Endothelial cell of umbilical vein (primary cell): ENCODE results near the gene FBXL2. TPM values are rescaled to one million over a fixed set of nuclear protein-coding genes. Genes with fewer than 3 reads are reported as not detected.

Experiments
- BruUV-seq: library from RNA; stranded (reverse); fragments of 400-500 nt; replicated peaks from 2 replicates; lab custom pipeline; 2021; lab: Mats Ljungman, UMichigan
- CTCF ChIA-PET: fragments of 300-600, 350-600 bp; sonication (Branson Sonifier 250); formaldehyde crosslinking; loops from one replicate; lab custom pipeline; 2021; ENCODE audit warnings: antibody characterized with exemption, inconsistent platforms; lab: Charles Lee
- POLR2A ChIA-PET: fragments of 300-600, 350-600 bp; sonication (Branson Sonifier 250); formaldehyde crosslinking; loops from one replicate; lab custom pipeline; 2021; ENCODE audit warnings: antibody characterized with exemption, inconsistent platforms; lab: Charles Lee
- DNase-seq: peaks from one replicate; pipeline ENCODE4 v3.0.0-alpha.2; 2011; ENCODE audit warnings: low read depth, low spot score
- FAIRE-seq: peaks from 2 replicates; lab custom pipeline; 2011; peaks lifted over from hg19 to GRCh38; lab: Jason Lieb, UNC
- H2AFZ ChIP-seq: 2 replicates; pipeline ENCODE4 v1.6.0; 2012; ENCODE audit warnings: low read depth, low read length, control low read depth, inconsistent platforms
- H3K27ac ChIP-seq: 2 replicates; pipeline ENCODE4 v1.5.1; 2011; ENCODE audit warnings: low read depth, mild to moderate bottlenecking, control low read depth, low read length, moderate library complexity; ENCODE audit not compliant: insufficient read depth
- H3K27me3 ChIP-seq, 2 experiments: 2 replicates each; pipeline versions ENCODE4 v1.6.0 to v1.6.1; 2011; ENCODE audit warnings: low read length in 2 of 2, mixed read lengths in 1 of 2; ENCODE audit not compliant: control insufficient read depth in 2 of 2, insufficient read depth in 2 of 2
- H3K36me3 ChIP-seq, 2 experiments: 2 replicates in 1 of 2; 3 replicates in 1 of 2; pipeline ENCODE4 v1.5.1; 2011; ENCODE audit warnings: low read length in 2 of 2, mild to moderate bottlenecking in 1 of 2, moderate library complexity in 1 of 2; ENCODE audit not compliant: control insufficient read depth in 2 of 2, insufficient read depth in 2 of 2; ENCODE audit errors: extremely low read depth in 1 of 2
- H3K4me1 ChIP-seq: 3 replicates; pipeline ENCODE4 v1.5.1; 2011; ENCODE audit warnings: mild to moderate bottlenecking, low read length; ENCODE audit not compliant: control insufficient read depth, insufficient read depth; ENCODE audit errors: extremely low read depth
- H3K4me2 ChIP-seq: 2 replicates; pipeline ENCODE4 v1.6.1; 2011; ENCODE audit warnings: low read length, control low read depth, mixed read lengths; ENCODE audit not compliant: insufficient read depth
- H3K4me3 ChIP-seq, 3 experiments: fragments of 200-600 bp in 1 of 3; sonication (generic), shearing (Covaris generic) in 1 of 3; replicated peaks in 1 of 3; 2 replicates each; pipeline ENCODE4 v1.5.1; 2011 to 2016; ENCODE audit warnings: control low read depth in 3 of 3, low read length in 3 of 3, mild to moderate bottlenecking in 2 of 3, inconsistent platforms in 1 of 3, low read depth in 1 of 3, moderate library complexity in 1 of 3; ENCODE audit not compliant: insufficient read depth in 1 of 3
- H3K79me2 ChIP-seq: 2 replicates; pipeline ENCODE4 v1.6.0; 2012; ENCODE audit warnings: low read length, inconsistent platforms; ENCODE audit not compliant: control insufficient read depth, insufficient read depth
- H3K9ac ChIP-seq: replicated peaks from 2 replicates; pipeline ENCODE3; 2011; ENCODE audit warnings: low read length, control low read depth; ENCODE audit not compliant: insufficient read depth; ENCODE audit errors: extremely low read depth
- H3K9me1 ChIP-seq: replicated peaks from 3 replicates; pipeline ENCODE4 v1.6.0; 2011; ENCODE audit warnings: mild to moderate bottlenecking, low read length; ENCODE audit not compliant: control insufficient read depth, insufficient read depth; ENCODE audit errors: extremely low read depth
- H3K9me3 ChIP-seq: replicated peaks from 2 replicates; pipeline ENCODE4 v1.5.1; 2012; ENCODE audit warnings: low read length, inconsistent platforms; ENCODE audit not compliant: control insufficient read depth, insufficient read depth
- H4K20me1 ChIP-seq: replicated peaks from 2 replicates; pipeline ENCODE3; 2011; ENCODE audit warnings: mild to moderate bottlenecking, low read length; ENCODE audit not compliant: control insufficient read depth, insufficient read depth; ENCODE audit errors: extremely low read depth
- CTCF ChIP-seq, 2 donors: IDR thresholded peaks; 1 replicate in 1 of 2; 2 replicates in 1 of 2; pipeline ENCODE4 v1.5.1; 2011; ENCODE audit warnings: low read length in 2 of 2, mild to moderate bottlenecking in 2 of 2, moderate library complexity in 2 of 2, control low read depth in 1 of 2, inconsistent platforms in 1 of 2, low read depth in 1 of 2; ENCODE audit not compliant: insufficient read depth in 1 of 2; ENCODE audit errors: extremely low read depth in 1 of 2
- MAX ChIP-seq: IDR thresholded peaks from 2 replicates; pipeline ENCODE4 v1.6.1; 2011; ENCODE audit not compliant: insufficient read depth, insufficient read length
- POLR2A ChIP-seq: IDR thresholded peaks from 2 replicates; pipeline ENCODE4 v1.6.1; 2012; ENCODE audit warnings: low read depth, mild to moderate bottlenecking, control low read depth, low read length
- POLR2AphosphoS5 ChIP-seq: IDR thresholded peaks from 2 replicates; pipeline ENCODE4 v1.6.1; 2012; ENCODE audit warnings: low read depth, mild to moderate bottlenecking, control low read depth, low read length, moderate library complexity; ENCODE audit not compliant: insufficient read depth
- dilution Hi-C: fragments of 300-500 bp; cut with MboI; formaldehyde crosslinking; loops from one replicate; pipeline ENCODE4 v1.15.0; 2019; ENCODE audit warnings: low sequenced_read_pairs; ENCODE audit not compliant: extremely low pct_ligation_motif_present
- intact Hi-C: fragments of 100-400 bp; cut with micrococcal nuclease; formaldehyde crosslinking; loops from one replicate; pipeline ENCODE4 v1.10.0; 2022
- polyA plus RNA-seq, 4 experiments: library from polyadenylated mRNA; depleted of rRNA in 3 of 4; stranded (reverse) in 3 of 4; unstranded in 1 of 4; fragments of >200 nt; gene quantifications; 2 replicates each; pipeline versions ENCODE4 v1.2.1 to v1.2.3, GENCODE V29; 2011 to 2012; ENCODE audit warnings: missing spikeins in 1 of 4
- total RNA-seq: library from RNA; stranded (reverse); gene quantifications from 2 replicates; pipeline ENCODE4 v1.2.3, GENCODE V29; 2021

FBXL2 gene
- total and polyA plus RNA-seq, 2 donors (not counting 3 experiments of a cell fraction or from before 2014, with no cell fraction given), result 21.7 to 44.7 TPM

GRCh38 chr3:33233884-33234283 is 43.4 kb upstream of the FBXL2 start:
- Histone ChIP-seq H3K9me3 (no peaks in the 10 kb centered on the region), H3K79me2 (no peaks in the 10 kb centered on the region), H3K4me3 (no peak overlapping the region), H3K27ac (no peak overlapping the region), H2AFZ (no peak overlapping the region), H4K20me1 (no peaks in the 10 kb centered on the region), H3K9ac (no peak overlapping the region), H3K4me1 (no peaks in the 10 kb centered on the region), H3K4me2 (no peak overlapping the region), H3K9me1 (no peaks in the 10 kb centered on the region), H3K36me3 (no peaks in the 10 kb centered on the region), H3K27me3 (peaks cover 21 to 25% of the 10 kb centered on the region in 2 experiments)
- FAIRE-seq, result no peak
- POLR2A ChIA-PET, result no interaction called here
- intact Hi-C loops (no loop called here), dilution Hi-C loops (no loop called here)
- no peak for DNase-seq
- TF ChIP-seq CTCF (IDR thresholded peaks at IDR 0.05; ENCODE audit: extremely low read depth in 1 of 2, insufficient read depth in 1 of 2, low read depth in 1 of 2, low read length in 2 of 2), result no peak
- no peak for TF ChIP-seq POLR2A
- CTCF ChIA-PET, result interaction anchor here (1.5 kb wide), 1 partner anchor 102 kb away, joined by 11 read pairs; no protein-coding TSS in a partner anchor
- no TSS peak for BruUV-seq

- no peak for TF ChIP-seq POLR2AphosphoS5
- TF ChIP-seq CTCF (IDR thresholded peaks at IDR 0.05; ENCODE audit: extremely low read depth in 1 of 2, insufficient read depth in 1 of 2, low read depth in 1 of 2, low read length in 2 of 2), result no peak
- no peak for TF ChIP-seq MAX
- Histone ChIP-seq H3K4me3 (no peak overlapping the region), H3K4me2 (no peak overlapping the region), H3K27me3 (peaks cover 12 to 22% of the 10 kb centered on the region in 2 experiments), H3K4me1 (no peaks in the 10 kb centered on the region), H2AFZ (no peak overlapping the region), H3K9ac (no peak overlapping the region), H3K27ac (no peak overlapping the region), H3K9me3 (no peaks in the 10 kb centered on the region), H3K9me1 (no peaks in the 10 kb centered on the region), H3K79me2 (no peaks in the 10 kb centered on the region), H3K36me3 (no peaks in the 10 kb centered on the region), H4K20me1 (no peaks in the 10 kb centered on the region)
- no peak for FAIRE-seq
- no TSS peak for BruUV-seq
- dilution Hi-C loops, result no loop called here
- DNase-seq, result no peak
- ChIA-PET CTCF (interaction anchor here (1.5 to 2.0 kb wide), 2 partner anchors 105 to 137 kb away, joined by 3 to 6 read pairs; no protein-coding TSS in a partner anchor), POLR2A (no interaction called here)
- intact Hi-C loops, result no loop called here
Observed at GRCh38 chr3:33236005-33236404, 41.2 kb upstream of the FBXL2 start.
